ENCODE results near the gene FAM98C.

DNA sequence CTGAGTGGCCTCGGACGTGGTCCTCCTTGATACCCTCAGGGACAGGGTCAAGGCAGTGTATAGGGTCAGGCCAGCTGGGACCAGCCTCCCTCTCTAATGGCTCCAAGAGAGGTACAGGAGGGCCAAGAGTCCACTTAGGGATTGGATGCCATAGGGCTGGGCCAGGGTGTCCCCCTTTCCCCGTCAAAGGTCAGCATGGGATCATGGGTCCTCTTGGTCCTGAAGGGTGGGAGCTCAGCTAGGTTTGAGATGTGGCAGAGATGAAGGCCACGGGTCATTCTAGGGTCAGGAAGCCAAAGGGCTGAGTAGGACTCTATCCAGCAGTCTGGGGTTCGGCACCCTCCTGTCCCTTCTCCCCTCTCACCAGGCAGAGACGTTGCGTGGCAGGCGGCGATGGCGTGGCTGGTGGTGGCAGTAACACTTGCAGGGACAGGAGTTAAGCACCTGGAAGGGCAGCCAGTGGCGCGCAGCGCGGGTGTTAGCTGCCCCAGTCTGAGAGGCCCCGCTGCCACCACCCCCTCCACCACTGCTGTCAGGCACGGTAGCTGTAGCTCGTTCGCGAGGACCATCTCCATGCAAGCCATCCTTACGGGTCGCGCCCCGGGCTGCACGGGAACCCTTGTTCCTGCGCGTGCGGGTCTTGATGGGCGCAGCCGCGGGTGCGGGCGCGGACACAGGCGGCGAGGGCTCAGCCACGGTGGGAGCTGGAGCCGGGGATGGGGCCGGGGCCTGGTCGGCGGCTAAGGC, 17.7 kb upstream of the FAM98C start:
- TF ChIP-seq, protein P1, sequence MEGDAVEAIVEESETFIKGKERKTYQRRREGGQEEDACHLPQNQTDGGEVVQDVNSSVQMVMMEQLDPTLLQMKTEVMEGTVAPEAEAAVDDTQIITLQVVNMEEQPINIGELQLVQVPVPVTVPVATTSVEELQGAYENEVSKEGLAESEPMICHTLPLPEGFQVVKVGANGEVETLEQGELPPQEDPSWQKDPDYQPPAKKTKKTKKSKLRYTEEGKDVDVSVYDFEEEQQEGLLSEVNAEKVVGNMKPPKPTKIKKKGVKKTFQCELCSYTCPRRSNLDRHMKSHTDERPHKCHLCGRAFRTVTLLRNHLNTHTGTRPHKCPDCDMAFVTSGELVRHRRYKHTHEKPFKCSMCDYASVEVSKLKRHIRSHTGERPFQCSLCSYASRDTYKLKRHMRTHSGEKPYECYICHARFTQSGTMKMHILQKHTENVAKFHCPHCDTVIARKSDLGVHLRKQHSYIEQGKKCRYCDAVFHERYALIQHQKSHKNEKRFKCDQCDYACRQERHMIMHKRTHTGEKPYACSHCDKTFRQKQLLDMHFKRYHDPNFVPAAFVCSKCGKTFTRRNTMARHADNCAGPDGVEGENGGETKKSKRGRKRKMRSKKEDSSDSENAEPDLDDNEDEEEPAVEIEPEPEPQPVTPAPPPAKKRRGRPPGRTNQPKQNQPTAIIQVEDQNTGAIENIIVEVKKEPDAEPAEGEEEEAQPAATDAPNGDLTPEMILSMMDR (conservative IDR thresholded peaks at IDR 0.05) = no peak
- TF ChIP-seq ZFX (IDR thresholded peaks at IDR 0.05) = no peak
